Measurements from ENCODE around the gene IFI27. TPM values are rescaled to one million over a fixed set of nuclear protein-coding genes. Genes with fewer than 3 reads are reported as not detected.
"Not testable (repeated sequence)": the region's sequence is repeated elsewhere in the genome, so short reads cannot be mapped to it uniquely, and the experiment has no call there.

Gene IFI27
- total RNA-seq (19.9 TPM), polyA plus RNA-seq (417 TPM)

DNA sequence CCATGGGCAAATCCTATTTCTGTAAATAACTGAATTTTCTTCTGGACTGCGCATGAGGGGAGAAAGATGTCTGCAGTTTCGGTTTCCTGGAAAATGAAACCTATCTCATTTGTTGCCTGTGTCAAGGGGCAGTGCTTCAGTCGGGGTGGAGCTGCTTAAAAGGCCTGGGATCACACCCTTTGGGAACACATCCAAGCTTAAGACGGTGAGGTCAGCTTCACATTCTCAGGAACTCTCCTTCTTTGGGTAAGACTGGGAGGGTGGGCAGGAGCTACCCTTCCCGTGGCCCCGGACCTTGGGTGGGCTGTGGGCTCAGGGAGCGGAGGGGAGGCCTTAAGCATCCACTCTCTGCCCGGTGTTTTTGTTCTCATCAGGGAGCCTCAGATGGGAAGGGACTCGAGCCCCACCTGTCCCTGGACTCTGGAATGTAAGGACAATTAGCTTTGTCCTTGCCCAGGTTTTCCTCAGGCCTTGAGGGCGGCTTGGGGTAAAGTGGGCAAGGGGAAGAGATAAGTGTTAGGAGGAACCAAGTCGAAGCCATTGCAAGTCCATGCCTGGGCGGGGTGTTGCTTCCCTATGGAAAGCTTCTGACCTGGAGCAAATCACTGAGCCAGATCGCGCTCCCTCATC lies at the start of gene IFI27:
Gene IFI27, plus strand, starts transcription at position 185 of the 630 bp plus-strand sequence.
- 59% methylated on average over 14 of the region's 14 CpGs for WGBS
- no peaks in the 10 kb centered on the region for H3K4me1 ChIP-seq (ENCODE audit: insufficient read depth)
- H3K4me3 ChIP-seq (ENCODE audit: low read depth, low read length), result peak within 1 kb of the TSS; percentile 21
- H3K36me3 ChIP-seq (ENCODE audit: insufficient read depth), result no peaks in the 10 kb centered on the region
- peak within 1 kb of the TSS; percentile 14 for H3K27ac ChIP-seq (ENCODE audit: low read depth)
- no peak for DNase-seq (ENCODE audit: extremely low spot score)

DNA sequence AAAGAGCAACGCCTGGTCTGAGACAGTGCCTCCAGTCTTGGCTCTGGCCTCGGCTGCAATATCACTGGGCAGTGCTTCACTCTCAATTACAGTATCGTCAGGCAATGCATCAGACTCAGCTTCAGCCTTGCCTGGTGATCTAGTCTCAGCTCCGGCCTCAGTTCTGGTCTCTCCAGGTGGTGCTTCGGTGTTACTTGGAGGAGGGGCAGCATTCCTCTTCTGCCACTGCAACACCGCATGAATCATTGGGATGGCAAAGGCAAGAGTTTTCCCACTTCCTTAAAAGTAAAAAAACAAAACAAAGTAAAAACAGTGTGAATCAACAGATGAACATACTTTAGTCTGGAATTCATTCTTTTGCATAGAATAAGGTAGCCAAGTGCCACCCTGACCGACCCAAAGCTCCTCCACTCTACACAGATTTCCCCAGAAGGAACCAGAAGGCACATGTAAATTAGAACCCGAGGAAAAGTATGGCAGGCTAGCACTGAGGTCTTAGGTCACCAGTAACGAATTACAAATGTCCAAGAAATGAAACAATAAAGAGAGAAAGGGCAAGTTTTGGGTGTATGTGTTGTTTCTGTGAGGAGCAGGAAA lies 48.1 kb upstream of the IFI27 start:
- 77% methylated on average over 9 of the region's 9 CpGs for WGBS
- DNase-seq (ENCODE audit: extremely low spot score), result no peak
- Histone ChIP-seq H3K4me3 (ENCODE audit: low read depth, low read length) (no peak overlapping the region), H3K27ac (ENCODE audit: low read depth) (no peak overlapping the region), H3K36me3 (ENCODE audit: insufficient read depth) (peaks cover 13% of the 10 kb centered on the region), H3K4me1 (ENCODE audit: insufficient read depth) (no peaks in the 10 kb centered on the region)

DNA sequence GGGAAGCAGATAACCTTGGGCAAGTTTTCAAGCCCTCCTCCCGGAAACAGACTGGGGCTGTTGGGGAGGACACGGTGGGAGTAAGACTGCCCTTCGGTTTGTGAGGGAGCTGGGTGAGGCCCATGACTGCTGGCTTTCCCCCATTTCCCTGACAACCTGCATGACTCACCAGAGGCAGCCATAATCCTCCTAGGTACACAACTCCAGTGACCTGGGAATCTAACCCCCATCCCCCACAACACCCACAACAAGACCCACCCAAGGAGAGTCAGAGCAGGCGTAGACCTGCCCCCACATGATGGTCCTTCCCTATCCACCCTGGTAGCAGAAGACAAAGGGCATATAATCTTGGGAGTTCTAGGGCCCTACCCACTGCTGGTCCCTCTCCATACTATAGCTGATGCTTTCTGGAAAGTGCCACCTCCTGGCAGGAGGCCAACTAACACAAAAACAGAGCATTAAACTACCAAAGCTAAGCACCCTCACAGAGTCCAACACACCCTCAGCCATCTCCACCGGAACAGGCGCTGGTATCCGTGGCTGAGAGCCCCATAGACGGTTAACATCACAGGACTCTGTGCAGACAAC lies 44.4 kb upstream of the IFI27 start:
- H3K36me3 ChIP-seq (ENCODE audit: insufficient read depth), result peaks cover 1% of the 10 kb centered on the region
- no peak overlapping the region for H3K4me3 ChIP-seq (ENCODE audit: low read depth, low read length)
- no peak for DNase-seq (ENCODE audit: extremely low spot score)
- H3K27ac ChIP-seq (ENCODE audit: low read depth), result no peak overlapping the region
- no peaks in the 10 kb centered on the region for H3K4me1 ChIP-seq (ENCODE audit: insufficient read depth)
- 67% methylated on average over 8 of the region's 8 CpGs for WGBS

DNA sequence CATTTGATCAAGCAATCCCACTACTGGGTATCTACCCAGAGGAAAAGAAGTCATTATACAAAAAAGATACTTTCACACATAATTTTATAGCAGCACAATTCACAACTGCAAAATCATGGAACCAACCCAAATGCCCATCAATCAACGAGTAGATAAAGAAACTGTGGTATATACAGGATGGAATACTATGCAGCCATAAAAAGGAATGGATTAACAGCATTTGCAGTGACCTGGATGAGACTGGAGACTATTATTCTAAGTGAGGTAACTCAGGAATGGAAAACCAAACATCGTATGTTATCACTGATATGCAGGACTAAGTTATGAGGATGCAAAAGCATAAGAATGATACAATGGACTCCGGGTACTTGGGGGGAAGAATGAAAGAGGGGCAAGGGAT lies 38.5 kb upstream of the IFI27 start:
- not testable (repeated sequence) for DNase-seq (ENCODE audit: extremely low spot score); H3K4me1 ChIP-seq (ENCODE audit: insufficient read depth)
- 97% methylated on average over 3 of the region's 3 CpGs for WGBS

DNA sequence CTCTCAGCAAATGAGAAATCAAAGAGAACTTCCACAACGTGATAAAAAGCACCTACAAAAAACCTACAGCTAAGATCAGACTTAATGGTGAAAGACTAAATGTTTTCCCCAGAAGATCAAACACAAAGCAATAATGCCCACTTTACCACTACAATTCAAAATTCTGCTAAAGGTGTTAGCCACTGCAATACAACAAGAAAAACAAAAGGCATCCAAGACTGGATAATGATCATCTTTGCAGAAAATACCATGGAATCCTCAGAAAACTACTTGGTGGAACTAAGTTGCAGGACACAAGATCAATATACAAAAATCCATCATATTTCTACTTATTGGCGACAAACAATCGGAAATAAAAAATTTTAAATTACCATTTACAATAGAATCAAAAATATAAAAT lies 36.0 kb upstream of the IFI27 start:
- DNase-seq (ENCODE audit: extremely low spot score), result no peak
- H3K4me1 ChIP-seq (ENCODE audit: insufficient read depth), result peaks cover 4% of the 10 kb centered on the region
- H3K4me3 ChIP-seq (ENCODE audit: low read depth, low read length), result no peak overlapping the region
- 99% methylated on average over 3 of the region's 3 CpGs for WGBS
- no peak overlapping the region for H3K27ac ChIP-seq (ENCODE audit: low read depth)
- no peaks in the 10 kb centered on the region for H3K36me3 ChIP-seq (ENCODE audit: insufficient read depth)

More for the DNA sequence above, 38.5 kb upstream of the IFI27 start:
- not testable (repeated sequence) for H3K36me3 ChIP-seq (ENCODE audit: insufficient read depth); H3K27ac ChIP-seq (ENCODE audit: low read depth); H3K4me3 ChIP-seq (ENCODE audit: low read depth, low read length)

DNA sequence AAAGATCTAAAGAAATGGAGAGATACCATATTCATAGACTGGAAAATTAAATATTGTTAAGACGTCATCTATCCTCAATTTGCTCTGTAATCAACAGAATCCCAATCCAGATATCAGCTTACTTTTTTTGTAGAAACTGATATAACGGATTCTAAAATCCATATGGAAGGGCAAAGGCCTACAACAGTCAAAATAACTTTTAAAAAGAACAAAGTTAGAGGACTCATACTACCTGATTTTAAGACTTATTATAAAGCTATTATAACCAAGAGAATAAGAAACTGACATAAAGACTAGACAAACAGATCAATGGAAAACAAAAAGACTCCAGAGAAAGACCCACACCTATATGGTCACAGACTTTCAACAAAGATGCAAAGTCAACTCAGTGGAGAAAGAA lies 35.5 kb upstream of the IFI27 start:
- Histone ChIP-seq H3K27ac (ENCODE audit: low read depth) (no peak overlapping the region), H3K4me1 (ENCODE audit: insufficient read depth) (peaks cover 4% of the 10 kb centered on the region), H3K36me3 (ENCODE audit: insufficient read depth) (no peaks in the 10 kb centered on the region), H3K4me3 (ENCODE audit: low read depth, low read length) (no peak overlapping the region)
- 98% methylated on average over 2 of the region's 2 CpGs for WGBS
- no peak for DNase-seq (ENCODE audit: extremely low spot score)

DNA sequence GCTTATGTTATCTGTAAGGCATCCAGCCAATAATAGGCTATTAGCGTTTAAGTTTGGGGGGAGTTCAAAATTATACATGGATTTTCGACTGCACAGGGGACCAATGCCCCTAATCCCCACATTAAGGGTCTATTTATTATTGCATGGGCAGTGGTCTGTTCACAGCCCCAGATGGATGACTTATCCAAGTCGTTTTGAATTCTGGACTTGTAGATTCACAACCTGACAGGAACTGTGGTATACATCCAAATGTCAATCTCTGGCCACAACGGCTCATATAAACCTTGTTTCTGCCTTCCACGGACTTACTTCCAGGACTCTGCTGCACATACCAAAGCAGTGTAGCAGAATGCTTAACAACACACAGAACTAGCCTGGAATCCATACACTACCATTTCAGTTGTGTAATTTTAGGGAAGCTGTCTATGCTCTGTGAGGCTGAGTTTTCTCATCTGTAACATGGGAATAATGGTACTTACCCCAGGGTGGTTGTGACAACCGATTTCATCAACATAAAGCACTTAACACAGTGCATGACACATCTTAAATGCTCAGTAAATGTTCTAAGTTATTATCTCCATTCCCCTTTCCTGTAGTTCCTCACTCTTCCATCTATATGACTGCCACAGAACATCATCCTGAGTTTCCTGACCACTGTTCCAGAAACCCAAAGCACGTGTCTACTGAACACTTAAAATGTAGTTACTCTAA lies 33.3 kb upstream of the IFI27 start:
- no peaks in the 10 kb centered on the region for H3K36me3 ChIP-seq (ENCODE audit: insufficient read depth)
- peaks cover 4% of the 10 kb centered on the region for H3K4me1 ChIP-seq (ENCODE audit: insufficient read depth)
- H3K4me3 ChIP-seq (ENCODE audit: low read depth, low read length), result peak overlapping the region; percentile 17
- DNase-seq (ENCODE audit: extremely low spot score), result no peak
- no peak overlapping the region for H3K27ac ChIP-seq (ENCODE audit: low read depth)
- WGBS, result 79% methylated on average over 7 of the region's 7 CpGs

DNA sequence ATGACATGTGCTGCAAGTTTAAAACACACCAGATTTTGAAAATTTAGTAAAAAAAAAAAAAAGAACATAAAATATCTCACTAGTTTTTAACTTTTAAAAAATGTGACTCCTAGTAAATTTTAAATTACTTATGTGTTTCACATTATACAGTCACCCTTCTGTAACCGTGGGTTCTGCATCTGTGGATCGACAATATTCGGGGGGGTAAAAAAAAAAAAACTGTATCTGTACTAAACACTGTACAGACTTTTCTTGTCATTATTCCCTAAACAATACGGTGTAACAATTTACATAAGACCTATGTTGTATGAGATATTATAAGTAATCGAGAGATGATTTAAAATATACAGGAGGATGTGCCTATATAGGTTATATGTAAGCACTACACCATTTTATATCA lies 32.7 kb upstream of the IFI27 start:
- 76% methylated on average over 5 of the region's 5 CpGs for WGBS
- Histone ChIP-seq H3K4me1 (ENCODE audit: insufficient read depth) (peaks cover 4% of the 10 kb centered on the region), H3K27ac (ENCODE audit: low read depth) (no peak overlapping the region)

DNA sequence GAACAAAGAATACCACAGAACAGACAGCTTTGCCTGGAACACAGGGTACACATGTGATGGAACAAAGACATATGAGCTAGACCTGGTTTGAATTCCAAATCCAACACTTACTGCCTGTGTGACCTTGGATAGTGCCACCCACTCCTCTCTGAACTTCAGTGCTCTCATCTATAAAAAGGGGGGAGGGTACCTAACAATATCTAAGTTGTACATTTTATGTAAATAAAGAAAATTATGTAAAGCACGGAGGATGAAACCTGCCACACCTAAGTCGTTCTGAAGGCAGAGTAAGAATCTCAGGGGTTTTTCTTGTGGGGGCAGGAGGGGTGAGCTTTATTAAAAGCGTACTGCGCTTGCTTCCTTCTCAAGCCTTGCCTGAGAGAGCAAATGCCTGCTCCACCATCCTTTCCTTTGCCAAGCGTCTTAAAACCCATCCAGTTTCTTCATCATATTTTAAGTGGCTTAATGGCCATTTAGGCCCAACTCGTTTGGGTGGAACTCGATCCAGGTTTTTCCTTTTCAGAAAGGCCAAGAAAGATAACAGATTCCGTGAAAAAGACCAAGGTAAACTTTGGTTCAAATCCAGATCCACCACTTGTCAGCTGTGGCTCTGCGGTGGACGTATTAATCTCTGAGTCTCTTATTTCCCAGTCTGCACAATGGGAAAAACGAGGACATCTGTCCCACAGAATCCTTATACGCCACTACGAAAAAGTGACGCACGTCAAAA lies 30.5 kb upstream of the IFI27 start:
- H3K36me3 ChIP-seq (ENCODE audit: insufficient read depth), result no peaks in the 10 kb centered on the region
- peak overlapping the region; percentile 99 for H3K4me3 ChIP-seq (ENCODE audit: low read depth, low read length)
- DNase-seq (ENCODE audit: extremely low spot score), result peak; percentile 32
- peaks cover 4% of the 10 kb centered on the region for H3K4me1 ChIP-seq (ENCODE audit: insufficient read depth)
- no peak overlapping the region for H3K27ac ChIP-seq (ENCODE audit: low read depth)
- 1% methylated on average over 15 of the region's 15 CpGs for WGBS

More for the DNA sequence above, 32.7 kb upstream of the IFI27 start:
- DNase-seq (ENCODE audit: extremely low spot score), result no peak
- H3K4me3 ChIP-seq (ENCODE audit: low read depth, low read length), result no peak overlapping the region
- no peaks in the 10 kb centered on the region for H3K36me3 ChIP-seq (ENCODE audit: insufficient read depth)

DNA sequence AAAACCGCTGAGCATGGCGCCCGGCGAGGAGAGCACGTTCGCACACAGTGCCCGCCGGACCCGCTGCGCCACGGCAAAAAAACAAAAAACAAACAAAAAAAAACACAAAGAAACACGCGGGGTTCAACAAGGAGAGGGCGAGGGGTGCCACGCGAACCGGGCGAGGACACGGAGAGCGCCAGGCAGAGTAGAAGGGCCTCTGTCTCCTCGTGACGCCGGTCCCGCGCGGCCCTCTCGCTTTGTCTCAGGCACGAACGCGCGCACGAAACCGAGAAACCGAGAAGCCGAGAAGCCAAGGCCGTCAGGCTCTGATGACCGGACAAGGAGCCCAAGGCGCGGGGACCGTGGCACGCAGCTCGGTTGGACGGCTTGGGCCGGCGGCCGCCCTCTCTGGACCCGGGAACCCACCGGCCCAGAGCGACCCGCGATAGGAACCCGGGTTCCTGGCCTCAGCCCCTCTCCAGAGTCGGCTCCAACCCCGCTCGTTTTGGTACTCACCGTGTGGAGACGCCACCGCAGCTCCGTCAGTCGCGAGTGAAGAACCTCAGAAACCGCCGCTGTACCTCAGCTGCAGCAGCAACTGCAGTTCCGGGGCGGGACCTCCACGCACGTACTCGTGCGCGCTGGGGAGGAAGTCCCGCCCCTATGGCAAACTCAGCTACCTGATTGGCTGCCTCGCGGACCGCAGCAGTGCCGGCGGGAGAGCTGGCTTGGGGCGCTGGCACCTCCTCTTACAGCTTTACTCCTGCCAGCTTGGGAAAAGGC lies 29.7 kb upstream of the IFI27 start, which contains the start of the genes DDX24 and IFI27L1:
Gene DDX24, minus strand, starts transcription at position 582 of the 765 bp plus-strand sequence. CDS start 1,460 bp downstream, outside the sequence.
Gene IFI27L1, plus strand, starts transcription at position 690 of the 765 bp plus-strand sequence. CDS start 15,628 bp downstream, outside the sequence.
- peaks cover 4% of the 10 kb centered on the region for H3K4me1 ChIP-seq (ENCODE audit: insufficient read depth)

DNA sequence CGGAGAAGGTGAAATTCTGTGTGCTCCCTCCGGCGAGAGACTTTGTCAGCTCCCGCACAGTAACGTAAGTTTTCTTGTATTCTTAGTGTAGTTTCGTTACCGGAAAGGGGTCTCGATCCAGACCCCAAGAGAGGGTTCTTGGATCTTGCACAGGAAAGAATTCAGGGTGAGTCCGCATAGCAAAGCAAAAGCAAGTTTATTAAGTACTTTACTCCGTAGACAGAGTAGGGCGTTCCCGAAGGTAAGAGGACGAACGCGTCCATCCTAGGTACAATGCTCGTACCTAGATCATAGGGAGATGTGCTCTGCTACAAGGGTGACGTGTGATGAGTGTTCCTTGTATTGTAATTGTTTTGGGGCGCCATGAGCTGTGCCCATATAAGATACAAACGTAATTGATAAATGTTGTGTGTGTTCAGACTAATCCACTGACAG lies 29.1 kb upstream of the IFI27 start:
- WGBS, result under 1% methylated on average over 19 of the region's 19 CpGs
- peaks cover 4% of the 10 kb centered on the region for H3K4me1 ChIP-seq (ENCODE audit: insufficient read depth)
- no peaks in the 10 kb centered on the region for H3K36me3 ChIP-seq (ENCODE audit: insufficient read depth)
- H3K27ac ChIP-seq (ENCODE audit: low read depth), result no peak overlapping the region
- no peak for DNase-seq (ENCODE audit: extremely low spot score)
- H3K4me3 ChIP-seq (ENCODE audit: low read depth, low read length), result peak overlapping the region; percentile 99

More for the DNA sequence above, 29.7 kb upstream of the IFI27 start, which contains the start of the genes DDX24 and IFI27L1:
- peak within 1 kb of the TSS; percentile 99 for H3K4me3 ChIP-seq (ENCODE audit: low read depth, low read length)
- H3K36me3 ChIP-seq (ENCODE audit: insufficient read depth), result no peaks in the 10 kb centered on the region
- peak; percentile 83 for DNase-seq (ENCODE audit: extremely low spot score)
- H3K27ac ChIP-seq (ENCODE audit: low read depth), result peak within 1 kb of the TSS; percentile 96
- WGBS, result under 1% methylated on average over 77 of the region's 77 CpGs

DNA sequence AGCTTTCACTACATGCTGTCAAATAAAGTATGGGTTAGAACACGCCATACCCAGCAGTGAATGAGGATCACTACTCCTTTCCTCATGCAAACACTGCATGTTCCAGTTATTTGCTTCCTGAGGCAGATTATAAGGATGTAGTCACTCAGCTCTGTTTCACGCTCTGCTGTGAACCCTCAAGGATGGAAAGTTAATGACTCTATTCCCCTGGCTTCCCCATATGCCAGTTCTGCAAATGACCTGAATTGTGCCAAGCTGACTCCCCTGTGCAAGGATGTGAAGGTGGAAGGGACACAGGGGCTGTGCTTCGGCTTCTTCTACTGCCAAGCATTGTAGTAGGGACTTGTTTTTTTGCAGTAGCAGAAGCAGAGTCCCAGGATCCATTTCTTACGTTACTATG lies 22.6 kb upstream of the IFI27 start:
- no peak overlapping the region for H3K27ac ChIP-seq (ENCODE audit: low read depth)
- 76% methylated on average over 4 of the region's 4 CpGs for WGBS
- H3K36me3 ChIP-seq (ENCODE audit: insufficient read depth), result no peaks in the 10 kb centered on the region
- H3K4me1 ChIP-seq (ENCODE audit: insufficient read depth), result no peaks in the 10 kb centered on the region
- no peak overlapping the region for H3K4me3 ChIP-seq (ENCODE audit: low read depth, low read length)
- DNase-seq (ENCODE audit: extremely low spot score), result no peak

Measured in urinary bladder (tissue), 4 donors.